Measurements from ENCODE around the gene ADGRD1.

ADGRD1 gene

DNA sequence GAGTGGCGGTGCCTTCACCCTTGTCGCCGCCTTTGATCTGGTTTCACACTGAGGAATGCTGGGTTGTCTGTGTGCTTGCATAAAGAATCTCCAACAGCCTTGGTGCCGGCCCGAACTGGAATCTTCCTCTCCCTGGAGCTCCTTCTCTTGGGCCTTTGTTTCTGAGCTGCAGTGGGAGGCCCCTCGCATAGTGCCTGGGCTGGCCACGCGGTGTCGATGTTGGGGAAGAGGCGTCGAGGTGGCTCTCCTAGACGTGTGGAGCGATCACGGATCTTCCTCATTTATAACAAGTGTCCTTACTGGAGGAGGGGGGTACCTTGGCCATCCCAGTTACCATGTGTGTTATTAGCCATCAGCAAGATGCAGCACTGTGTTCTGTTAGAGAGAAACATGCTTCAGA lies 60.6 kb downstream of the ADGRD1 start:
- DNase-seq, result no peak
- H3K4me3 ChIP-seq, result no peak overlapping the region
- no peak overlapping the region for H3K27ac ChIP-seq
- H3K9me3 ChIP-seq, result no peaks in the 10 kb centered on the region
- H3K36me3 ChIP-seq, result peaks cover 0 to 10% (median 5%) of the 10 kb centered on the region in 3 donors
- no peaks in the 10 kb centered on the region for H3K4me1 ChIP-seq
- intact Hi-C loops (cut with DNase I; ENCODE audit: low total_unique reads), result no loop called here
- TF ChIP-seq, protein P1, sequence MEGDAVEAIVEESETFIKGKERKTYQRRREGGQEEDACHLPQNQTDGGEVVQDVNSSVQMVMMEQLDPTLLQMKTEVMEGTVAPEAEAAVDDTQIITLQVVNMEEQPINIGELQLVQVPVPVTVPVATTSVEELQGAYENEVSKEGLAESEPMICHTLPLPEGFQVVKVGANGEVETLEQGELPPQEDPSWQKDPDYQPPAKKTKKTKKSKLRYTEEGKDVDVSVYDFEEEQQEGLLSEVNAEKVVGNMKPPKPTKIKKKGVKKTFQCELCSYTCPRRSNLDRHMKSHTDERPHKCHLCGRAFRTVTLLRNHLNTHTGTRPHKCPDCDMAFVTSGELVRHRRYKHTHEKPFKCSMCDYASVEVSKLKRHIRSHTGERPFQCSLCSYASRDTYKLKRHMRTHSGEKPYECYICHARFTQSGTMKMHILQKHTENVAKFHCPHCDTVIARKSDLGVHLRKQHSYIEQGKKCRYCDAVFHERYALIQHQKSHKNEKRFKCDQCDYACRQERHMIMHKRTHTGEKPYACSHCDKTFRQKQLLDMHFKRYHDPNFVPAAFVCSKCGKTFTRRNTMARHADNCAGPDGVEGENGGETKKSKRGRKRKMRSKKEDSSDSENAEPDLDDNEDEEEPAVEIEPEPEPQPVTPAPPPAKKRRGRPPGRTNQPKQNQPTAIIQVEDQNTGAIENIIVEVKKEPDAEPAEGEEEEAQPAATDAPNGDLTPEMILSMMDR (IDR thresholded peaks at IDR 0.05), result no peak
- no peaks in the 10 kb centered on the region for H3K27me3 ChIP-seq

DNA sequence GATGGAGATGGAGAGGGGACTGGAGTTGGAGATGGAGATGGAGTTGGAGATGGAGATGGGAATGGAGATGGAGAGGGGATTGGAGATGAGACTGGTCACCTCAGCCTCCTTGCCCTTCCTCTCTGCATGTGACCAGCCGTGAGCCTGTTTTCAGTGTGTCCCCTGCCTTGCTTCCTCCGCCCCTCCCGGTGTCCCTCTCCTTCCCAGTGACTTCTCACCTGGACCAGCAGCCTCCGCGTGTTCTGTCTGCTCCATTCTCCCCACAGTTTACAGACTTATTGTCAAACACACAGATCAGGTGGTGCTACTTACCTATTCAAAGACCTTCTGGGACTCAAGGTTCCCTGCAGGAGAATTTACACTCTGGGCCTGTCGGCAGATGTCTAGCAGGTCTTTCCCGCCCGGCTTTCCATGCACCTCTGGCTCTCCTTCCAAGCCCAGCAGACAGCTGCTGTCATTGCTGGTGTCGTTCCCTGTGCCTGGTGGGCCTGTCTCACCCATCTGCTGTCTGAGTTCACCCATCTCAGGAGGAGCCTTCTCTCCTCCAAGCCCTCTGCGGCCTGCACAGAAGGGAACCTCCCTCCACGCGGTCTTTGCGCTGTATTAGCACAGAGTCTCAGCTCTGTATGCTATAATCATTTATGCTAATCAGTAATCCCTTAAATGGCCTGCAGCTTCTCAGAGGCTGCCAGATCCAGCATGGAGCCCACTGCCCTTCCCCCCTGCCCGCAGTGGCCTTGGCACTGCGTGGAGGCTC lies 62.1 kb downstream of the ADGRD1 start:
- H3K4me1 ChIP-seq, result no peaks in the 10 kb centered on the region
- H3K27me3 ChIP-seq, result no peaks in the 10 kb centered on the region
- DNase-seq, result no peak
- H3K4me3 ChIP-seq, result no peak overlapping the region
- intact Hi-C loops (cut with DNase I; ENCODE audit: low total_unique reads), result no loop called here
- no peak overlapping the region for H3K27ac ChIP-seq
- TF ChIP-seq, protein P1 (IDR thresholded peaks at IDR 0.05), result no peak
- H3K36me3 ChIP-seq, result peaks cover 0 to 10% (median 5%) of the 10 kb centered on the region in 3 donors
- H3K9me3 ChIP-seq, result no peaks in the 10 kb centered on the region

DNA sequence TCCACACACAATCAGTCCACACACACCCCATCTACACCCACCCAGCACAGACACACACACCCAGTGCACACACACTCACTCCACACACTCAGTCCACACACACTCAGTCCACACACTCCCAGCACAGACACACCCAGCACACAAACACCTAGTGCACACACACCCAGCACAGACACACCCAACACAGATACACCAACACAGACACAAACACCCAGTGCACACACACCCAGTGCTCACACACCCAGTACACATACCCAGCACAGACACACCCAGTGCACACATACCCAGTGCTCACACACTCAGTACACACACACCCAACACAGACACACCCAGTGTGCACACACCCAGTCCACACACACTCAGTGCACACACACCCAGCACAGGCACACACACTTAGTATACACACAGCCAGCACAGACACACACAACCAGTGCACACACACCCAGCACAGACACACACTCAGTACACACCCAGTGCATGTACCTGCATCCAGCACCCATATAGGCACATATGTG lies 63.8 kb downstream of the ADGRD1 start:
- TF ChIP-seq, protein P1 (IDR thresholded peaks at IDR 0.05), result no peak
- intact Hi-C loops (cut with DNase I; ENCODE audit: low total_unique reads), result no loop called here
- H3K9me3 ChIP-seq, result no peaks in the 10 kb centered on the region
- H3K4me3 ChIP-seq, result no peak overlapping the region
- no peak overlapping the region for H3K27ac ChIP-seq
- peaks cover 0 to 10% (median 5%) of the 10 kb centered on the region in 3 donors for H3K36me3 ChIP-seq
- H3K4me1 ChIP-seq, result no peaks in the 10 kb centered on the region
- no peak for DNase-seq
- no peaks in the 10 kb centered on the region for H3K27me3 ChIP-seq

DNA sequence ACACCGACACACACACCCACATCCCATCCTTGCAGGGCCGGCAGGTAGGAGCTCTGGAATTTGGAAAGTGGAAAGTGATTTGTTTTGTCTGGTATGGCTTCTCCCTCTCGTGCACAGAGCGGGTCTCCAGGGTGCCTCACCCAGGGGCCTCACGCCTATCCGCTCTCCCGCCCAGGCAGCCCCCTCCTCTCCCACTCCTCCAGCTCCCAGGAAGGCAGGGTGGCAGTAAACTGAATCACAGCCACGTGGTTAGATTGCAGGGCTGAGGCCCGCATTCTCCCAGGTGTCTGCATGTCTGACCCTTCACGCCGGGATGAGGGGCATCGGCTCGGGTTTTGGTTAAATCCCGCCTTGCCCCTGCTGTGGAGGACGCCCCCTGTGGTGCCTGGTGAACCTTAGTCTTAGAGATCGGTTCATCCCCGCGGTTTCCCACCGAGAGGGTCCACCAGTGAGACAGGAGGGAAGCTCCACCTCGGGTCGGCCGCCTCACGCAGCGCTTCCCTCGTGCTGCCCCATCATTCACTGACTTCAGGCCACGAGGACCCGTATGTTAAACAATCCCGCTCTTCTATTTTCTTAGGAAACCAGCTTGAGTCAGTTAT lies 64.4 kb downstream of the ADGRD1 start:
- peaks cover 0 to 10% (median 5%) of the 10 kb centered on the region in 3 donors for H3K36me3 ChIP-seq
- no peak overlapping the region for H3K27ac ChIP-seq
- TF ChIP-seq, protein P1 (IDR thresholded peaks at IDR 0.05), result no peak
- no peak for DNase-seq
- H3K4me3 ChIP-seq, result no peak overlapping the region
- no peaks in the 10 kb centered on the region for H3K9me3 ChIP-seq
- no peaks in the 10 kb centered on the region for H3K27me3 ChIP-seq
- H3K4me1 ChIP-seq, result no peaks in the 10 kb centered on the region
- intact Hi-C loops (cut with DNase I; ENCODE audit: low total_unique reads), result no loop called here

DNA sequence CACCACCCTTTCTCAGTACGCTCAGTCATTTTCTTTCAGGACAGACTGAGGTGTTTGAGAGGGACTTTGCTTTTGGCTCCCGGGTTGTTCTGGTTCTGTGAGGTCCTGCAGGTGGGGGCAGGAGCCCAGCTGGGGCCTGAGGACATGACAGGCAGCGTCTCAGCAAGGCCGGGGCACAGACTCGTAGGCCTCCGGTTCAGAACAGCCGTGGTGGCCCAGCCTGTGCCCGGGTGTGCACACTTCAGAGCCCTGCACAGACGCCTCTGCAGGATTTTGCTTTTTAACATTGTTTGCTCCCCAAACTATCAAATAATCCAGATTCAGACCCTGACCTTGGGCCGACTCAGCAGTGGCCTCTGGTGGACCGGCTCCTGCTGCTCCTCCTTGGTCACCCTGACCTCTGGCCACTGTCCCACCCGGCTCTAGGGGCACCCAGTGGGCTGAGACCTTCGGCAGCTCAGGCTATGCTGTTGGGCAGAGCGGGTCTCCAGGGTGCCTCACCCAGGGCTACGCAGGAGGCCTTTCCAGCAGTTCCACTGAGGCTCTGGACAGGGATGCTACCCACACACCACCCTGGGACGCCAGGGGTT lies 65.2 kb downstream of the ADGRD1 start:
- Histone ChIP-seq H3K36me3 (peaks cover 0 to 10% (median 5%) of the 10 kb centered on the region in 3 donors), H3K4me1 (no peaks in the 10 kb centered on the region), H3K4me3 (no peak overlapping the region), H3K27me3 (no peaks in the 10 kb centered on the region), H3K9me3 (no peaks in the 10 kb centered on the region), H3K27ac (no peak overlapping the region)
- intact Hi-C loops (cut with DNase I; ENCODE audit: low total_unique reads), result no loop called here
- TF ChIP-seq, protein P1 (IDR thresholded peaks at IDR 0.05), result no peak
- no peak for DNase-seq

Data from tibial artery (tissue), 4 donors.